B cell (primary cell): ENCODE data around the gene TM9SF2. TPM values are rescaled to one million over a fixed set of nuclear protein-coding genes. Genes with fewer than 3 reads are reported as not detected.

Experiments used
- ATAC-seq: fragments of 200-7000 bp; cut with Tn5 transposase; one replicate; pipeline ENCODE4 v1.10.0; 2021; ENCODE audit warnings: low read depth, mild to moderate bottlenecking, moderate number of reproducible peaks, moderate library complexity
- CTCF ChIA-PET: fragments of 350-600 bp; sonication (Branson Sonifier 250); formaldehyde crosslinking; loops from one replicate; lab custom pipeline; 2021; ENCODE audit warnings: antibody characterized with exemption, inconsistent platforms; lab: Charles Lee
- POLR2A ChIA-PET: fragments of 350-600 bp; sonication (Branson Sonifier 250); formaldehyde crosslinking; loops from one replicate; lab custom pipeline; 2021; ENCODE audit warnings: antibody characterized with exemption; lab: Charles Lee
- DNase-seq: peaks from one replicate; pipeline ENCODE4 v3.0.0; 2013
- H2AFZ ChIP-seq: 2 replicates; pipeline ENCODE4 v1.6.1; 2012; ENCODE audit warnings: mild to moderate bottlenecking, low read depth, low read length; ENCODE audit not compliant: insufficient read depth, poor library complexity, severe bottlenecking
- H3K27ac ChIP-seq, 2 donors: 1 replicate in 1 of 2; 2 replicates in 1 of 2; pipeline ENCODE4 v1.5.1; 2012 to 2013; ENCODE audit warnings: low read length in 2 of 2, mild to moderate bottlenecking in 2 of 2, moderate library complexity in 1 of 2
- H3K27me3 ChIP-seq, 4 experiments: fragments of 200-600 bp in 1 of 4; sonication (generic) in 1 of 4; replicated peaks in 1 of 4; 1 replicate in 2 of 4; 2 replicates in 2 of 4; pipeline versions ENCODE4 v1.6.1 to v1.7.0; 2013 to 2016; ENCODE audit warnings: low read length in 3 of 4, mild to moderate bottlenecking in 2 of 4, mixed read lengths in 1 of 4, moderate library complexity in 1 of 4; ENCODE audit not compliant: insufficient read depth in 4 of 4, control insufficient read depth in 3 of 4; ENCODE audit errors: control extremely low read depth in 1 of 4
- H3K36me3 ChIP-seq, 2 experiments: replicated peaks in 1 of 2; 1 replicate in 1 of 2; 2 replicates in 1 of 2; pipeline versions ENCODE4 v1.6.1 to v1.7.1; 2013; ENCODE audit warnings: low read length in 1 of 2; ENCODE audit not compliant: insufficient read depth in 2 of 2, control insufficient read depth in 1 of 2; ENCODE audit errors: control extremely low read depth in 1 of 2, extremely low read depth in 1 of 2
- H3K4me1 ChIP-seq, 2 donors: fragments of 200-600 bp in 1 of 2; sonication (generic) in 1 of 2; 1 replicate in 1 of 2; 2 replicates in 1 of 2; pipeline versions ENCODE4 v1.5.1 to v1.6.1; 2013 to 2017; ENCODE audit warnings: low read length in 2 of 2; ENCODE audit not compliant: control insufficient read depth in 2 of 2, insufficient read depth in 2 of 2
- H3K4me2 ChIP-seq: replicated peaks from 2 replicates; pipeline ENCODE3; 2012; ENCODE audit warnings: mild to moderate bottlenecking, low read depth, low read length; ENCODE audit not compliant: poor library complexity, severe bottlenecking
- H3K4me3 ChIP-seq, 5 experiments: fragments of 200-600 bp in 1 of 5; sonication (generic) in 1 of 5; 1 replicate in 3 of 5; 2 replicates in 2 of 5; pipeline versions ENCODE4 v1.5.1 to v1.7.0; 2011 to 2016; ENCODE audit warnings: low read length in 4 of 5, mild to moderate bottlenecking in 4 of 5, low read depth in 2 of 5, control low read depth in 1 of 5, moderate library complexity in 1 of 5; ENCODE audit not compliant: insufficient read depth in 1 of 5; ENCODE audit errors: control extremely low read depth in 1 of 5, extremely low read depth in 1 of 5
- H3K79me2 ChIP-seq: fragments of 200-600 bp; sonication (generic); one replicate; pipeline ENCODE4 v1.6.0; 2016; ENCODE audit warnings: low read length; ENCODE audit not compliant: control insufficient read depth, insufficient read depth
- H3K9ac ChIP-seq: fragments of 200-600 bp; sonication (generic); 2 replicates; pipeline ENCODE4 v1.6.1; 2017; ENCODE audit warnings: mild to moderate bottlenecking, low read length, moderate library complexity
- H3K9me3 ChIP-seq, 3 donors: one replicate each; pipeline versions ENCODE4 v1.6.1 to v1.7.1; 2013; ENCODE audit warnings: low read length in 2 of 3; ENCODE audit not compliant: control insufficient read depth in 2 of 3, insufficient read depth in 1 of 3; ENCODE audit errors: control extremely low read depth in 1 of 3
- H4K20me1 ChIP-seq: 2 replicates; pipeline ENCODE4 v1.6.0; 2012; ENCODE audit warnings: mild to moderate bottlenecking, low read length; ENCODE audit not compliant: insufficient read depth, control insufficient read depth, poor library complexity, severe bottlenecking
- H3K27ac Mint-ChIP-seq: one replicate; pipeline ENCODE4 v1.8.0; 2021; ENCODE audit warnings: mixed read lengths
- H3K27me3 Mint-ChIP-seq: one replicate; pipeline ENCODE4 v1.8.0; 2021; ENCODE audit warnings: mixed read lengths
- H3K4me1 Mint-ChIP-seq: one replicate; pipeline ENCODE4 v1.8.0; 2021; ENCODE audit warnings: mixed read lengths
- H3K4me3 Mint-ChIP-seq: one replicate; pipeline ENCODE4 v1.8.0; 2021; ENCODE audit warnings: mixed read lengths
- H3K9me3 Mint-ChIP-seq: one replicate; pipeline ENCODE4 v1.8.0; 2022; ENCODE audit warnings: mixed read lengths; ENCODE audit not compliant: insufficient read depth
- EZH2 ChIP-seq: IDR thresholded peaks from 2 replicates; pipeline ENCODE4 v1.6.1; 2012; ENCODE audit warnings: borderline replicate concordance, low read depth, mild to moderate bottlenecking, moderate library complexity, low read length; ENCODE audit not compliant: insufficient read depth, poor library complexity, severe bottlenecking
- WGBS: methylation state at CpG from one replicate; pipeline ENCODE4 v1.1.5; 2013; ENCODE audit warnings: missing lambda C conversion rate; ENCODE audit not compliant: insufficient coverage; 5-methylcytosine and 5-hydroxymethylcytosine counted together
- intact Hi-C: fragments of 100-400 bp; cut with micrococcal nuclease; formaldehyde crosslinking; loops from one replicate; pipeline ENCODE4 v1.10.0; 2022
- polyA plus RNA-seq: library from polyadenylated mRNA; depleted of rRNA; stranded (reverse); fragments of >200 nt; gene quantifications from 2 replicates; pipeline ENCODE4 v1.2.3, GENCODE V29; 2012
- total RNA-seq, 2 donors: library from RNA; stranded (reverse); fragments of 120-200 nt in 1 of 2; gene quantifications; 1 replicate in 1 of 2; 2 replicates in 1 of 2; pipeline versions ENCODE4 v1.2.3 to v1.2.4, GENCODE V29; 2013 to 2022
- TF ChIP-seq, protein P1 (sequence below): fragments of 200-600 bp; IDR thresholded peaks from one replicate; pipeline ENCODE4 v1.8.0; 2022; ENCODE audit warnings: antibody characterized with exemption, mild to moderate bottlenecking

The TM9SF2 gene
- total and polyA plus RNA-seq, 2 donors (not counting 1 experiment from before 2014, with no cell fraction given) = 20.2 to 63.6 TPM

DNA sequence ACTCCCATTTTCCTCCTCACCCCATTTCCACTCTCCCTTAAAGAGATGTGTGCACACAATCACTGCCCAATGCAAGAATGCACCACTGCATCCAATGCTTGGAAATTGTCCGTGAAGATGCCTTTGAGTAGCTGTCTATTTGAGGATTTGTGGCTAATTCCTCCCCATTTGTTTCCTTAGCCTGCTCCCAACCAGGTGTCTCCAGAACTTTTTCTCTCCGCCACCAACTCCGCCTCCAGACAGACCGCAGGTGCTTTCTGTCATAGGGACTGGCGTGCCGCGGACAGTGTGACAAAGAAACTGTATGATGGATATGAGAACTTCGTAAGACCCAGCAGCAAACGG lies 461 bp upstream of the TM9SF2 start:
- Mint-ChIP-seq H3K27ac (peak overlapping the region; percentile 98), H3K4me3 (peak overlapping the region; percentile 92), H3K4me1 (peaks cover 77% of the 10 kb centered on the region), H3K9me3 (peaks cover 2% of the 10 kb centered on the region), H3K27me3 (no peaks in the 10 kb centered on the region)
- ChIA-PET CTCF (interaction anchor here (1.3 to 8.1 kb wide), 3 partner anchors 11 to 231 kb away, joined by 3 to 57 read pairs (median 3); no protein-coding TSS in a partner anchor), POLR2A (interaction anchor here (0.6 kb wide), 1 partner anchor 403 kb away, joined by 3 read pairs; no protein-coding TSS in a partner anchor)
- H3K4me1 ChIP-seq = peaks cover 63 to 68% of the 10 kb centered on the region in 2 donors
- TF ChIP-seq, protein P1, sequence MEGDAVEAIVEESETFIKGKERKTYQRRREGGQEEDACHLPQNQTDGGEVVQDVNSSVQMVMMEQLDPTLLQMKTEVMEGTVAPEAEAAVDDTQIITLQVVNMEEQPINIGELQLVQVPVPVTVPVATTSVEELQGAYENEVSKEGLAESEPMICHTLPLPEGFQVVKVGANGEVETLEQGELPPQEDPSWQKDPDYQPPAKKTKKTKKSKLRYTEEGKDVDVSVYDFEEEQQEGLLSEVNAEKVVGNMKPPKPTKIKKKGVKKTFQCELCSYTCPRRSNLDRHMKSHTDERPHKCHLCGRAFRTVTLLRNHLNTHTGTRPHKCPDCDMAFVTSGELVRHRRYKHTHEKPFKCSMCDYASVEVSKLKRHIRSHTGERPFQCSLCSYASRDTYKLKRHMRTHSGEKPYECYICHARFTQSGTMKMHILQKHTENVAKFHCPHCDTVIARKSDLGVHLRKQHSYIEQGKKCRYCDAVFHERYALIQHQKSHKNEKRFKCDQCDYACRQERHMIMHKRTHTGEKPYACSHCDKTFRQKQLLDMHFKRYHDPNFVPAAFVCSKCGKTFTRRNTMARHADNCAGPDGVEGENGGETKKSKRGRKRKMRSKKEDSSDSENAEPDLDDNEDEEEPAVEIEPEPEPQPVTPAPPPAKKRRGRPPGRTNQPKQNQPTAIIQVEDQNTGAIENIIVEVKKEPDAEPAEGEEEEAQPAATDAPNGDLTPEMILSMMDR = no peak
- TF ChIP-seq EZH2 = no peak
- peaks cover 0 to 10% (median 0%) of the 10 kb centered on the region in 3 donors for H3K9me3 ChIP-seq
- H3K9ac ChIP-seq = peak overlapping the region; percentile 87
- 0% methylated on average over 8 of the region's 9 CpGs for WGBS
- peak overlapping the region; percentile 82 for H3K4me2 ChIP-seq
- peak overlapping the region; percentile 89 to 90 for H3K27ac ChIP-seq
- H3K4me3 ChIP-seq = peak overlapping the region; percentile 75 to 89 (median 87)
- no peaks in the 10 kb centered on the region for H3K27me3 ChIP-seq
- peak overlapping the region; percentile 87 for H2AFZ ChIP-seq
- H3K79me2 ChIP-seq = peaks cover 55% of the 10 kb centered on the region
- H3K36me3 ChIP-seq = no peaks in the 10 kb centered on the region
- intact Hi-C loops = loop anchor here (1.0 to 10.0 kb wide), 4 partner anchors 219 to 1176 kb away; partner anchors contain the start of genes STK24 and UBAC2
- no peak for ATAC-seq
- DNase-seq = no peak
- H4K20me1 ChIP-seq = no peaks in the 10 kb centered on the region

GRCh38 chr13:99501848-99502301 lies 603 bp downstream of the TM9SF2 start:
- Histone ChIP-seq H3K9ac (peak overlapping the region; percentile 87), H3K9me3 (peaks cover 0 to 8% (median 0%) of the 10 kb centered on the region in 3 donors), H4K20me1 (no peaks in the 10 kb centered on the region), H3K4me3 (peak overlapping the region; percentile 75 to 89 (median 87)), H3K4me2 (peak overlapping the region; percentile 82), H3K27me3 (no peaks in the 10 kb centered on the region), H3K4me1 (peaks cover 64 to 65% of the 10 kb centered on the region in 2 donors), H2AFZ (peak overlapping the region; percentile 87), H3K79me2 (peaks cover 66% of the 10 kb centered on the region), H3K27ac (peak overlapping the region; percentile 89 to 90), H3K36me3 (no peaks in the 10 kb centered on the region)
- Mint-ChIP-seq H3K27me3 (no peaks in the 10 kb centered on the region), H3K27ac (peak overlapping the region; percentile 98), H3K4me1 (peaks cover 77% of the 10 kb centered on the region), H3K4me3 (peak overlapping the region; percentile 92), H3K9me3 (peaks cover 2% of the 10 kb centered on the region)
- ATAC-seq (no peak), DNase-seq (no peak)
- no peak for TF ChIP-seq EZH2
- TF ChIP-seq, protein P1 = no peak
- ChIA-PET POLR2A (interaction anchor here (0.7 to 1.6 kb wide), 2 partner anchors 13 to 258 kb away, joined by 3 to 4 read pairs; no protein-coding TSS in a partner anchor), CTCF (interaction anchor here (1.2 to 8.1 kb wide), 5 partner anchors 9 to 325 kb away, joined by 4 to 57 read pairs (median 7); no protein-coding TSS in a partner anchor)
- under 1% methylated on average over 16 of the region's 18 CpGs for WGBS
- intact Hi-C loops = loop anchor here (1.0 to 10.0 kb wide), 4 partner anchors 220 to 1175 kb away; partner anchors contain the start of genes STK24 and UBAC2
